ENCODE data around the gene IMPDH2.

The IMPDH2 gene

GRCh38 chr3:49007068-49007770, 22.0 kb downstream of the IMPDH2 start, which contains the start of gene WDR6:
WDR6 (plus strand) TSS chr3:49007391; CDS start chr3:49007432, 41 bp downstream.
- peaks cover 31% of the 10 kb centered on the region for H3K36me3 Mint-ChIP-seq
- H3K27ac Mint-ChIP-seq, result peak within 1 kb of the TSS; percentile 99
- peak; percentile 99 for DNase-seq
- peak within 1 kb of the TSS; percentile 98 for H3K4me3 Mint-ChIP-seq
- CTCF ChIA-PET, result interaction anchor here (0.6 to 5.2 kb wide), 9 partner anchors 11 to 261 kb away, joined by 3 to 62 read pairs (median 4); partner anchors contain the start of genes DALRD3, NDUFAF3 and P4HTM
- H3K27me3 Mint-ChIP-seq, result no peaks in the 10 kb centered on the region
- peaks cover 38% of the 10 kb centered on the region for H3K4me1 Mint-ChIP-seq
- H3K9me3 Mint-ChIP-seq, result no peaks in the 10 kb centered on the region

DNA sequence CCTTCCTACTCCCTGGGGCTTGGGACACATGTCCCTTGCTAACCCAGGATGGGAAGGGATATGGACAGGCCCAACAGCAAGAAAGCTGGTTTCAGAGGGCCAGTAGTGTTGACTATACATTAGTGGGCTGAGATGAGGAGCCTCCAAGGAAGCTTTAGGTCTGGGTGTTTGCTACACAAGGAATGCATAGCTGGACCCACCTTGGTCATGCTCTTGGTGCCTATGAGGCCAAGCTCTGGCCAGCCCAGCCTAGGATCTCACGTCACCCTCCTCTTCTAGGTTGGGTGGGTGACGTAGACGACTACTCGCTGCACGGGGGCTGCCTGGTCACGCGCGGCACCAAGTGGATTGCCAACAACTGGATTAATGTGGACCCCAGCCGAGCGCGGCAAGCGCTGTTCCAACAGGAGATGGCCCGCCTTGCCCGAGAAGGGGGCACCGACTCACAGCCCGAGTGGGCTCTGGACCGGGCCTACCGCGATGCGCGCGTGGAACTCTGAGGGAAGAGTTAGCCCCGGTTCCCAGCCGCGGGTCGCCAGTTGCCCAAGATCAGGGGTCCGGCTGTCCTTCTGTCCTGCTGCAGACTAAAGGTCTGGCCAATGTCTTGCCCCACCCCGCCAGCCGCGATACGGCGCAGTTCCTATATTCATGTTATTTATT, 22.7 kb downstream of the IMPDH2 start:
- CTCF ChIA-PET, result interaction anchor here (0.6 to 5.2 kb wide), 10 partner anchors 10 to 260 kb away, joined by 3 to 62 read pairs (median 4); partner anchors contain the start of genes DALRD3, KLHDC8B, NDUFAF3 and P4HTM
- peak; percentile 41 for DNase-seq

GRCh38 chr3:49005998-49006397, 23.2 kb downstream of the IMPDH2 start:
- no peak for DNase-seq
- Mint-ChIP-seq H3K27me3 (no peaks in the 10 kb centered on the region), H3K4me3 (peak overlapping the region; percentile 98), H3K27ac (peak overlapping the region; percentile 99), H3K4me1 (peaks cover 40% of the 10 kb centered on the region), H3K36me3 (peaks cover 25% of the 10 kb centered on the region), H3K9me3 (no peaks in the 10 kb centered on the region)
- CTCF ChIA-PET, result interaction anchor here (1.1 to 5.2 kb wide), 4 partner anchors 11 to 165 kb away, joined by 4 to 62 read pairs (median 25); partner anchors contain the start of genes DALRD3, KLHDC8B, NDUFAF3 and P4HTM

More for the DNA sequence above, 22.7 kb downstream of the IMPDH2 start:
- Mint-ChIP-seq H3K27me3 (no peaks in the 10 kb centered on the region), H3K9me3 (no peaks in the 10 kb centered on the region), H3K4me3 (peak overlapping the region; percentile 98), H3K27ac (peak overlapping the region; percentile 99), H3K36me3 (peaks cover 27% of the 10 kb centered on the region), H3K4me1 (peaks cover 40% of the 10 kb centered on the region)

DNA sequence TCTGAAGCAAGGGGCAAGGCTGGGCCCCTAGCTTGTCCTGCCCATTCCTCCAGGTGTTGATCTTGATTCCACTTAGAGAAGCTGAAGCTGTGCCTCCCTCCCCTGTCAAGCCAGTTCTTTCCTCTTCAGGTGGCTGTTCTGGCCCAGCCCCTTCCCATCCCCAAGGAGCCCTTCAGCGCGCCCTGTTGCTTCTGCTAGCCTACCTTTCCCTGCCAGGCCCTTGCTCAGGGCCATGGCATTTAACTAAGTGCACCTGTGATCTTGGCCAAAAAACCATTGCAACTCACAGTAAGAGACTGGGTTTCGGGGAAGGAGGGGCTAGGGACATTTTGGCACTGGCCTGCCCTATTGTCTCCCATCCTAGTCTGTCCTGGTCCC, 23.9 kb downstream of the IMPDH2 start:
- CTCF ChIA-PET, result interaction anchor here (1.6 to 5.2 kb wide), 3 partner anchors 13 to 166 kb away, joined by 4 to 62 read pairs (median 46); partner anchors contain the start of genes DALRD3, KLHDC8B, NDUFAF3 and P4HTM
- H3K4me1 Mint-ChIP-seq, result peaks cover 40% of the 10 kb centered on the region
- no peak overlapping the region for H3K4me3 Mint-ChIP-seq
- H3K36me3 Mint-ChIP-seq, result peaks cover 25% of the 10 kb centered on the region
- no peak overlapping the region for H3K27ac Mint-ChIP-seq
- H3K27me3 Mint-ChIP-seq, result no peaks in the 10 kb centered on the region
- no peaks in the 10 kb centered on the region for H3K9me3 Mint-ChIP-seq
- no peak for DNase-seq

DNA sequence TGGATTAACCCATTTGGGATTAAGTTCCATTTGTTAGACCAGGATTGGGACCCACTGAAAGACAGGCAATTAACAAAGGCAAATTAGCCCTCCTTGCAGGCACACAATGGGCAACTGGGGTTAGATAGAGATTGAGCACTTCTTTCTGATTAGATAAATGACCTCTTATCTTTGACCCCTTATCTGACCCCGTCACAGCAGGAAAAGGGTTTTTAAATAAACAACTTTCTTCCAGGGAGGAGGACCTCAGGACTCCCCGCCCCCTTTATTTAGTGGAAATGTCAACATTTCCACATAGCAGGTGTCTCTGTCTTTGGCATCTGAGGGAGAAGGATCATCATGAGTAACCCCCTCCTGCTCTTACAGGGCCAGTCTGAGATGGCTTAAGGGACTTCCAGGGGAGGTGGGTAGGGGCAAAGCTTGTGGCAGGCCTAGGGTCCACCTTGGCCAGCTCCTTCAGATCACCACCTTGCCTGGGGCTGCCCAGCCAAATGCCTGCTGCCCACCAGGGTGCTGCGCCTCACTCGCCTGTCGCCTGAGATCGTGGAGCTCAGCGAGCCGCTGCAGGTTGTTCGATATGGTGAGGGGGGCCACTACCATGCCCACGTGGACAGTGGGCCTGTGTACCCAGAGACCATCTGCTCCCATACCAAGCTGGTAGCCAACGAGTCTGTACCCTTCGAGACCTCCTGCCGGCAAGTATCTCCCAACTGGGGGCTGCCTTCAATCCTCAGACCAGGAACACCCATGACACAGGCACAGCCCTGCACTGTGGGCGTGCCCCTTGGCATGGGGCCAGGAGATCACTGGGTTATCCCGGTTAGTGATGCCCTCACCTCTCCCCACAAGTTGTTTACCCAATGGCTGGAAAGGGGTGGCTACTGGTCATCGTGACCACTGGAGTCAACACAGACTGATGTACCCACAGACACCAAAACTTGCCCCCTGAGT, 24.6 kb downstream of the IMPDH2 start:
- H3K9me3 Mint-ChIP-seq, result no peaks in the 10 kb centered on the region
- DNase-seq, result no peak

GRCh38 chr3:49001155-49001554, 28.0 kb downstream of the IMPDH2 start:
- CTCF ChIA-PET, result interaction anchor here (0.8 kb wide), 1 partner anchor 12 kb away, joined by 3 read pairs; no protein-coding TSS in a partner anchor
- Mint-ChIP-seq H3K4me1 (peaks cover 13% of the 10 kb centered on the region), H3K27ac (no peak overlapping the region), H3K4me3 (no peak overlapping the region), H3K36me3 (peaks cover 8% of the 10 kb centered on the region), H3K27me3 (no peaks in the 10 kb centered on the region), H3K9me3 (no peaks in the 10 kb centered on the region)
- no peak for DNase-seq

More for the DNA sequence above, 24.6 kb downstream of the IMPDH2 start:
- CTCF ChIA-PET, result interaction anchor here (0.5 to 5.2 kb wide), 4 partner anchors 9 to 167 kb away, joined by 3 to 62 read pairs (median 25); partner anchors contain the start of genes DALRD3, KLHDC8B, NDUFAF3 and P4HTM
- peaks cover 40% of the 10 kb centered on the region for H3K4me1 Mint-ChIP-seq
- H3K27me3 Mint-ChIP-seq, result no peaks in the 10 kb centered on the region
- peaks cover 25% of the 10 kb centered on the region for H3K36me3 Mint-ChIP-seq
- H3K4me3 Mint-ChIP-seq, result no peak overlapping the region
- no peak overlapping the region for H3K27ac Mint-ChIP-seq

DNA sequence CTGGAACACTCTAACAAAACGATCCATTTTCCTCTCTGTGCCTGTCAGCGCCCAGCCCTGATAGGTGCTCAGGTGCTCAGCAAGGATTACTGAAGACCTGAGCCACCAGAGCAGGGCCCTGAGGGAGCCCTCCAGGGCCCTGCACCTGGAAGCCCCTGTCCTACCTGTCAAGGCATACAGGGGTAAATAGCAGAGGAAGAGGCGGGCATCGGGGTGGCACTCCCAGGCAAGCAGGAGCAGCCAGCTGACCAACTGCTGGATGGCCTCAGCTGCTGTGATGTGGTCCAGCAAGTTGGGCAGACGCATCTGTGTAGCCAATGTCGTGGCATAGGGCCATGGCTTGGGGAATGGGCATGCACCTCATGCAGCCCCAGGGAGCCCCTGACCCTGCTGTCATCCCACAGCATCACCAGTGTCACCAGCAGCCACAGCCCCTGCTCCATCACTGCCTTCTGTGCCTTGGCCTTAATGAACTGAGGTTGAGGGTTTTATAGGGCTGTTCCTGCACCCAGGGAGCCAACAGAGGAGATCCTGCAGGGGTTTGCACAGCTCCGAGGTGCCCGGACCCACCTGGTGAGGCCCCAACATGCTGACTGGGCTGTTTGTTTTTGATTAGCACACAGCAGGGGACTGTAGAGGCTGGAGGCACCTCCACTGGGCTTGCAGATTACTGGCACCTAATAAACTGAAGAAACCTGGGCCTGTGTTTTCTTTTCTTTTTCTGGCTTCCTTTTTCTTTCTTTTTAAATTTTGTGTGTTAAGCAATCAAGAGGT, 29.9 kb downstream of the IMPDH2 start:
- CTCF ChIA-PET, result no interaction called here
- Mint-ChIP-seq H3K27me3 (no peaks in the 10 kb centered on the region), H3K9me3 (no peaks in the 10 kb centered on the region), H3K27ac (peak overlapping the region; percentile 64), H3K4me1 (peaks cover 22% of the 10 kb centered on the region), H3K36me3 (peaks cover 17% of the 10 kb centered on the region), H3K4me3 (no peak overlapping the region)
- DNase-seq, result no peak

DNA sequence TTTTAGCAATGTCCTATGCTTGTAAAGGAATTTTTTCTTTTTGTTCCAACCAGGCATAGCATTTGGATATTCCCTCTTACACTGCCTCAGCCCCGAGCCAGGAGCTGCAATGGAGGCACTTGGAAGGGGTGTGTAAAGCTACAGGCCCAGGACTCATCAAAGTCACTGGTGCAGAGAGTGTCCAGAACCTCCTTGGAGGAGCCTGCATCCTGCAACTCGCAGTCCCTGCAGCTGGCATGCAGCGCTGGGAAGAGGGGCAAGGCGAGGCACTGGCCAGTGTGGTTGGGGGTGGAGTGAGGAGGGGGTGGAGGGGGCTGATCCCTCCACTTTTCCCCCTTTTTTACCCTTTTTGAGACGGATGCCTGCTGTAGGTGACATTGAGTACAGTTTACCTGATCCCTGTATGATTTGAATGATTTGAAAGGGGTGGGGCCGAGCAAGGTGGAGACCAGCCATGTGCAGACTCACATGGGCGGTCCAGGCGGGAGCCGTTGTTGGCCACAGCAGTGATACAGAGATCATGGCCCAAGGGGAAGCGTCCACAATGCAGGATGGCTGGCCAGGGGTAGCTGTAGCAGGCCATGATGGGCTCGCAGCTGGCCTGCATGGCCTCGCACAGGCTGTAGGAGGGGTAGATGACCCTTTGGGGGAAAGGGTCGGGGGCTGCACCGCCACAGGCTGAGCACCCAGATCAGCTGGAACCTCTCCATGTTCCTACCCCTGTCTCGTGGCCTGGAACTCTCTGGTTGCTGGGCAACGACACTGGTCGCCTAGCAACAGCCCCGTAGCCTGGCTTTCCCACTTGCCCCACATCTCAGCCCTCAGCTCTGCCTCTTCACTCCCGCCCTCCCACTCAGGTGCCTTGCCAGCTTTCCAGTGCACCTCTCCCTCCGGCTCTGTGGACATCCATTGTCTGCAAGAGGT, 31.2 kb downstream of the IMPDH2 start:
- peaks cover 32% of the 10 kb centered on the region for H3K4me1 Mint-ChIP-seq
- no peak overlapping the region for H3K27ac Mint-ChIP-seq
- no peak for DNase-seq
- H3K4me3 Mint-ChIP-seq, result no peak overlapping the region
- no peaks in the 10 kb centered on the region for H3K27me3 Mint-ChIP-seq
- peaks cover 24% of the 10 kb centered on the region for H3K36me3 Mint-ChIP-seq
- no peaks in the 10 kb centered on the region for H3K9me3 Mint-ChIP-seq
- CTCF ChIA-PET, result no interaction called here

GRCh38 chr3:48997102-48997635, 32.0 kb downstream of the IMPDH2 start:
- CTCF ChIA-PET, result interaction anchor here (1.5 kb wide), 1 partner anchor 10 kb away, joined by 4 read pairs; the partner anchor contains the start of gene WDR6
- H3K4me3 Mint-ChIP-seq, result no peak overlapping the region
- H3K27me3 Mint-ChIP-seq, result no peaks in the 10 kb centered on the region
- no peaks in the 10 kb centered on the region for H3K9me3 Mint-ChIP-seq
- H3K36me3 Mint-ChIP-seq, result peaks cover 19% of the 10 kb centered on the region
- no peak for DNase-seq
- H3K27ac Mint-ChIP-seq, result no peak overlapping the region
- peaks cover 29% of the 10 kb centered on the region for H3K4me1 Mint-ChIP-seq

GRCh38 chr3:48996640-48997039, 32.6 kb downstream of the IMPDH2 start:
- peaks cover 33% of the 10 kb centered on the region for H3K4me1 Mint-ChIP-seq
- H3K9me3 Mint-ChIP-seq, result no peaks in the 10 kb centered on the region
- no peak for DNase-seq
- H3K4me3 Mint-ChIP-seq, result no peak overlapping the region
- no peaks in the 10 kb centered on the region for H3K27me3 Mint-ChIP-seq
- H3K36me3 Mint-ChIP-seq, result peaks cover 19% of the 10 kb centered on the region
- CTCF ChIA-PET, result interaction anchor here (0.9 to 1.5 kb wide), 2 partner anchors 11 to 18 kb away, joined by 4 read pairs; partner anchors contain the start of gene WDR6
- H3K27ac Mint-ChIP-seq, result no peak overlapping the region

GRCh38 chr3:48993834-48994233, 35.4 kb downstream of the IMPDH2 start:
- no peak overlapping the region for H3K4me3 Mint-ChIP-seq
- no peak for DNase-seq
- CTCF ChIA-PET, result no interaction called here
- peaks cover 20% of the 10 kb centered on the region for H3K36me3 Mint-ChIP-seq
- peak overlapping the region; percentile 21 for H3K27ac Mint-ChIP-seq
- H3K9me3 Mint-ChIP-seq, result no peaks in the 10 kb centered on the region
- no peaks in the 10 kb centered on the region for H3K27me3 Mint-ChIP-seq
- H3K4me1 Mint-ChIP-seq, result peaks cover 52% of the 10 kb centered on the region
